ENCODE measurements around the gene ECT2.
"Not testable (repeated sequence)": the region's sequence is repeated elsewhere in the genome, so short reads cannot be mapped to it uniquely, and the experiment has no call there.

The ECT2 gene

DNA sequence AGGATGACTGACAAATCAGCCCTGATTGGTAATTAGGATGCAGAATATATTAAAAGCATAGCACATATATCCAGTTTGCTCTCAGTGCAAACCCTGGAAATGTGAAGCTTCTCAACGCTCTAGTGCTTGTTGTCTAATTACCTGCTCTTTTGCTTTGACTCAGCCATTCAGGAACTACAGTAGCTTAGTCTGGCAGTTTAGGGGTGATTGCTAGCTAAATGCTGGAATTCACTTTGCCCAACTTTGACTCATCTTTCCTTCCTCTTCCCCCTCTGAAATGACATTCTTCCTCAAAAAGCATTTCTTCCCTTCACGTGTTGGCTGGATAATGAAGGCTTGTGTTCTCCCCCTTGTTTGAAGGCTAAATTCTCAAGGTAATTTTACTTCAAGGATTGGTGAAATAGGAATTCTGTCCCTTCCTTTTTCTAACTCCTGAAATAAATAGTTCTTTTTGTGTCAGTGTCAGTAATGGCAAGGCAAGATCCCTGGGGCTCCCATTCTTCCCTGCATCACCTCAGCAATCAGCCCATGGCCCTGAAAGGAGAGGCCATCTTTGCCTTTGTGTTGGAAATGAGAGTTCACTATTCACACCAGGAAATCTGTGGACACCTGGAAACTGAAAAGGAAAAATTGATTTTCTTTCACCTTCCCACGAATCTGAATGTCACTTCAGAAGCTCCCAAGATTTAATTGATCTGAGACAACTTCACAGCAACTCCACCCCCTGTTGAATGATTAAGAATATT, 103.6 kb downstream of the ECT2 start:
- no peak for DNase-seq (ENCODE audit: low read depth)
- no peak overlapping the region for H3K4me3 ChIP-seq (ENCODE audit: low read depth, low read length)
- TF ChIP-seq, protein P1, sequence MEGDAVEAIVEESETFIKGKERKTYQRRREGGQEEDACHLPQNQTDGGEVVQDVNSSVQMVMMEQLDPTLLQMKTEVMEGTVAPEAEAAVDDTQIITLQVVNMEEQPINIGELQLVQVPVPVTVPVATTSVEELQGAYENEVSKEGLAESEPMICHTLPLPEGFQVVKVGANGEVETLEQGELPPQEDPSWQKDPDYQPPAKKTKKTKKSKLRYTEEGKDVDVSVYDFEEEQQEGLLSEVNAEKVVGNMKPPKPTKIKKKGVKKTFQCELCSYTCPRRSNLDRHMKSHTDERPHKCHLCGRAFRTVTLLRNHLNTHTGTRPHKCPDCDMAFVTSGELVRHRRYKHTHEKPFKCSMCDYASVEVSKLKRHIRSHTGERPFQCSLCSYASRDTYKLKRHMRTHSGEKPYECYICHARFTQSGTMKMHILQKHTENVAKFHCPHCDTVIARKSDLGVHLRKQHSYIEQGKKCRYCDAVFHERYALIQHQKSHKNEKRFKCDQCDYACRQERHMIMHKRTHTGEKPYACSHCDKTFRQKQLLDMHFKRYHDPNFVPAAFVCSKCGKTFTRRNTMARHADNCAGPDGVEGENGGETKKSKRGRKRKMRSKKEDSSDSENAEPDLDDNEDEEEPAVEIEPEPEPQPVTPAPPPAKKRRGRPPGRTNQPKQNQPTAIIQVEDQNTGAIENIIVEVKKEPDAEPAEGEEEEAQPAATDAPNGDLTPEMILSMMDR (conservative IDR thresholded peaks at IDR 0.05; ENCODE audit: low read depth, low read length): no peak

GRCh38 chr3:172855037-172855436, 104.5 kb downstream of the ECT2 start:
- TF ChIP-seq, protein P1 (conservative IDR thresholded peaks at IDR 0.05; ENCODE audit: low read depth, low read length): no peak
- no peak overlapping the region for H3K4me3 ChIP-seq (ENCODE audit: low read depth, low read length)
- no peak for DNase-seq (ENCODE audit: low read depth)

GRCh38 chr3:172856795-172857742, 106.5 kb downstream of the ECT2 start:
- DNase-seq (ENCODE audit: low read depth): no peak
- TF ChIP-seq, protein P1 (conservative IDR thresholded peaks at IDR 0.05; ENCODE audit: low read depth, low read length): no peak
- no peak overlapping the region for H3K4me3 ChIP-seq (ENCODE audit: low read depth, low read length)

GRCh38 chr3:172859041-172859440, 108.5 kb downstream of the ECT2 start:
- no peak overlapping the region for H3K4me3 ChIP-seq (ENCODE audit: low read depth, low read length)
- TF ChIP-seq, protein P1 (conservative IDR thresholded peaks at IDR 0.05; ENCODE audit: low read depth, low read length): no peak
- peak; percentile 30 for DNase-seq (ENCODE audit: low read depth)

- not testable (repeated sequence) for H3K4me3 ChIP-seq (ENCODE audit: low read depth, low read length); DNase-seq (ENCODE audit: low read depth)
Observed at GRCh38 chr3:172866726-172867350, 116.3 kb downstream of the ECT2 start.

- DNase-seq (ENCODE audit: low read depth): peak; percentile 13
- TF ChIP-seq, protein P1 (conservative IDR thresholded peaks at IDR 0.05; ENCODE audit: low read depth, low read length): no peak
- no peak overlapping the region for H3K4me3 ChIP-seq (ENCODE audit: low read depth, low read length)
Observed at GRCh38 chr3:172868582-172869200, 118.2 kb downstream of the ECT2 start.

- TF ChIP-seq, protein P1 (conservative IDR thresholded peaks at IDR 0.05; ENCODE audit: low read depth, low read length): no peak
- DNase-seq (ENCODE audit: low read depth): peak; percentile 81
Observed at GRCh38 chr3:172869368-172869771, 118.8 kb downstream of the ECT2 start.

More at GRCh38 chr3:172869368-172869771, 118.8 kb downstream of the ECT2 start:
- no peak overlapping the region for H3K4me3 ChIP-seq (ENCODE audit: low read depth, low read length)

Measured in choroid plexus epithelial cell (primary cell).